GM12892 (cell line): Measurements from ENCODE around the gene ATF1.

Experiments
- POLR2A ChIP-seq: IDR thresholded peaks from 2 replicates; pipeline ENCODE4 v1.6.1; 2011; ENCODE audit warnings: low read depth, low read length, control low read depth
- POLR2AphosphoS5 ChIP-seq: IDR thresholded peaks from 2 replicates; pipeline ENCODE4 v1.6.1; 2011; ENCODE audit warnings: low read depth, low read length, control low read depth

GRCh38 chr12:50720501-50720900, 43.4 kb upstream of the ATF1 start:
- no peak for TF ChIP-seq POLR2A
- TF ChIP-seq POLR2AphosphoS5 = no peak
